T-helper 9 cell (primary cell): ENCODE results near the gene CCDC80.
"Not testable (repeated sequence)": the region's sequence is repeated elsewhere in the genome, so short reads cannot be mapped to it uniquely, and the experiment has no call there.

Source experiments
- DNase-seq: peaks from one replicate; pipeline ENCODE4 v3.0.0-alpha.2; 2020
- total RNA-seq, 2 donors: gene quantifications; one replicate each; lab custom pipeline; 2026; lab: John Stamatoyannopoulos, UW

The CCDC80 gene
- 0 to 0.07 reads per million in 2 donors for total RNA-seq

DNA sequence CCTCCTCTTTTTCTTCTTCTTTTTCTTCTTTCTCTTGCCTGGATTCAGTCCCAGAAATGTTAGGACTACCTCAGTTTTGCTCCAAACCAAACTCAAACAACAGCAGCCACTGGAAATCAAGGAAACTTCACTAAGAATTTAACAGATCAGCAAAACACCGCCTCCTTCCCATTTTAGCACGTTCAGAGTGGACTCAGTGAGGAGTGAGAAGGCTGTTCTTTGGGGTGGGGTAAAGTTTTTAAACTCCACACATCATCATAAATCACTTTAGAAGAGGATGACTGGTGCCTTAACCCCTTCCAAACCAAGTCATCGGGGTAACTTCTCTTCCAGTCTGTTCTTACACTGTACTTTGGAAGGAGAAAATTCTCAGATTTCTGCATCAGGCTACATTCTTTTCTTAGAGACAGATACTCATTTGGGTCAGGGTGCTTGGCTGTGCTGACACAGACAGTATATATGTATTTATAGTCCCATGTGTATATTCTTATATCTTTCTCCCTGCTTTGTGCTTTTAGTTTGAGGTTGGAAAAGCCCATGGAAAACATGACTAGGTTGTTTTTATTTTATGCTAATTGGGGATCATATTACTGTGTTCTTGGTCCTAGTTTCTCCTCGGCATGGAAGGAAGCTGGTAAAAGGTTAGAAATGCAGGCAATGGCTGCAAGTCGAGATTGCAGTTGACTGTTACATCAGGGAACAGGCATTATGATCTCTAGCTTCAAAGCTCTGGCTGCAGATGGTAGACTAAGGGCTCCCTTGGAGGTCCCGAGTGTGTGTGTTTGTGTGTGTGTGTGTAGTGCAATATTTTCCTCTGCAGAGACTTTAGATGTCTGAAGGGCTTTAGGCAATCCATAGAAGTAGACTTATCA, at the start of gene CCDC80:
TSS of gene CCDC80 (minus strand) at position 214 of the 872 bp plus-strand sequence. CDS start 1,238 bp downstream, outside the sequence.
- no peak for DNase-seq

- no peak for DNase-seq
These were observed 49.0 kb upstream of the CCDC80 start for GRCh38 chr3:112689989-112690388.

DNA sequence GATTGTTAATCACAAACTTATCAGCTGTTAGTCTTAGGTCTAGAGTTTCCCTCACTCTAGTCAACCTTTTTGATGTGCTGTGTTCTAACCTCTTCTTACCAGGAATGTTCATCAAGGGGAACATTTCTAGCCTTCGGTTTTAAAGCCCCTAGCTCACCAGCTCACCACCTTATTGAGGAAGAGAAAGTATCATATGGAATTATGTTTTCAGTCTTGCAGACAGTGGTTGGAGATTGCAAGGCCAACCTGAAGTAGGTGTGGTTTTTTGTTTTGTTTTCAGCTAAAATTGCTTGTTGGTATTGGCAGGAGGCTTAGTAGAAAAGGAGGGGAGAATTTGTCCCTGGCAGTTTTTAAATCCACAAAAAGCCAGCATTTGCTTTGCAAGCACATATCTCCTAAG, 48.4 kb upstream of the CCDC80 start:
- DNase-seq, result no peak

GRCh38 chr3:112688819-112689218, 47.9 kb upstream of the CCDC80 start:
- no peak for DNase-seq

GRCh38 chr3:112688085-112688769, 47.3 kb upstream of the CCDC80 start:
- DNase-seq, result no peak

- no peak for DNase-seq
These were observed 46.7 kb upstream of the CCDC80 start for GRCh38 chr3:112687616-112688015.

GRCh38 chr3:112687211-112687610, 46.3 kb upstream of the CCDC80 start:
- no peak for DNase-seq

GRCh38 chr3:112685956-112686799, 45.2 kb upstream of the CCDC80 start:
- no peak for DNase-seq

GRCh38 chr3:112685420-112685819, 44.5 kb upstream of the CCDC80 start:
- no peak for DNase-seq

DNA sequence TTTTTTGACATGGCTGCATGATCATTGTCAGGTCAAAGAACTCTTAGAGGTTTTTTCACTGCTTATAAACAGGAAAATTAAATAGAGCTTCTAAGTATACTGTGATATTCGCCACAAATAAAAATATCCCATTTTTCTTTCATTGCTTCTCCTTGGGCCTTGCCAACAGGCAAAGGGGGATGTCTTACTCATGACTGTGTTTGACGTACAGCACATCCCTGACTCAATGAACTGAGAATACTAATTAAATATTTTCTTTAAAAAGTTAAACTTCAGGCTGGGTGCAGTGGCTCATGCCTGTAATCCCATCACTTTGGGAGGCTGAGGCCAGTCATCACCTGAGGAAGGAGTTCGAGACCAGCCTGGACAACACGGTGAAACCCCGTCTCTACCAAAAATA, 41.4 kb upstream of the CCDC80 start:
- DNase-seq, result no peak

- no peak for DNase-seq
These were observed 40.9 kb upstream of the CCDC80 start for GRCh38 chr3:112681822-112682325.

DNA sequence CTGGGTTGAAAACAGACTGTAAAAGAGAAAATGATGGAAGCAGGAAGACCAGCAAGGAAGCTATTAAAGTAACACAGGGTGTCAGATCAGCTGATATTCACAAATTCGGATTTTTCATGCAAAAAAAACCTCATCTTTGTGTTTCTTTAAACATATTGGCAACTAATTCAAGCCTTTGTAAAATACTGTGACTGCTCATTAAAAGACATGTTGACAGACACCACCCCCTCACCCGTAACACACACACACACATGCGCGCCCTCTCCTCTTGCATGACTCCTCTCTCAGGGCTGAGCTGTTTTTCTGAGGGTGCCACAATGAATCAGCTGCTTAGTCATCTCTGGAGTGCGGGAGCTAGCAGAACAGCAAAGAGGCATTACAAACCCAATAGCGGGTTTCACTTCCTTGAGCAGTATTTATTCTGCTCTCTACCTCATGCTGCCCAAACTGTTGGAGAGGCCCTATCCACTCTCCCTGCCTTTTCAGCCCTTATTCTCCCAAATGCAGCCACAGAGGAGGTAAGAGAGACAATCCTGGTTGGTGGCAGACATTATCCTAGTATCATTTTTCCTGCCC, 35.8 kb upstream of the CCDC80 start:
- peak; percentile 29 for DNase-seq

GRCh38 chr3:112675943-112676535, 35.1 kb upstream of the CCDC80 start:
- no peak for DNase-seq

DNA sequence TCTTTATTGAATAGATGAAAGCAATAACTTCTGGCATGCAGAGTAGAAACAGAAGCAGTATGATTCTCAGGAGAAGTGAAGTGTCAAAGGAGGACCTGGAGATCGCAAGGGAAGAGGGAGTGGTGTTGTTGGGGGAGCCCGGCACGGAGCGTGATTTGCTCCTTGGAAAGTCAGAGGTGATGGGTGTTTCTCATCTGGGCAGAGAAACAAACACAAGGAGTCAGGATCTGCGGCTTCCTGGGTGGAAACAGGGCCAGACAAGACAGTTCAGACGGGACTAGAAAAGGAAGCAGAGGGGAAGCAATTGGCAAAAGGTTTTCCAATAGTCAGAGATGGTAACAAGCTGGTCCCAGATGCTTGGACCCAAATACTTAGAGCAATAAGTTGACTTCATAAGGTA, 34.4 kb upstream of the CCDC80 start:
- no peak for DNase-seq

- no peak for DNase-seq
These were observed 32.0 kb upstream of the CCDC80 start for GRCh38 chr3:112672716-112673541.

- DNase-seq, result no peak
These were observed 31.2 kb upstream of the CCDC80 start for GRCh38 chr3:112671930-112672715.

GRCh38 chr3:112670824-112671223, 29.9 kb upstream of the CCDC80 start:
- DNase-seq, result no peak

DNA sequence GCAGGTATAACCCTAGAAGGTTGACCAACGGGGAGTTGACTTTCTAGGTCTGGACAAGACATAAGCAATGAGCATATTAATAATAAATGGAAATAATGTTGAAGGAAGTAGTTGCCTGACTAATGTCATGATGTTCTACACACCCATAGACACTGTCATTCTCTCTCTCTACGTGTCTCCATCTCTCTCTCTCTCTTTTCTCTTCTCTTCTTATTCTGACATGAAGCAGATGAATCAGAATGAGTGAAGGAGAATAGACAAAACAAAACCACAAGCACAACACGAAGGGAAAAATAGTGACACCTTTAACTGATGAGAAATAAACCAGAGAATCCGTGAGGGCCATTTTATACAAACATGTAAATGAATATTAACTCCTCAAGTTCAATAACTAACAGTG, 26.7 kb upstream of the CCDC80 start:
- no peak for DNase-seq

DNA sequence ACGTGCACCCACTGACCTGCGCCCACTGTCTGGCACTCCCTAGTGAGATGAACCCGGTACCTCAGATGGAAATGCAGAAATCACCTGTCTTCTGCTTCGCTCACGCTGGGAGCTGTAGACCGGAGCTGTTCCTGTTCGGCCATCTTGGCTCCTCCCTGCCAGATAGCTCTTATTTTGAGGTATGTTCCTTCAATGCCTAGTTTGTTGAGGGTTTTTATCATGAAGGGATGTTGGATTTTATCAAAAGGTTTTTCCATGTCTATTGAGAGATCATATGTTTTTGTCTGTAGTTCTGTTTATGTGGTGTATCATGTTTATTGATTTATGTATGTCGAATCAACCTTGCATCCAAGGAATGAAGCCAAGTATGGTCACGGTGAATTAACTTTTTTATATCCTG, 24.1 kb upstream of the CCDC80 start:
- not testable (repeated sequence) for DNase-seq

- no peak for DNase-seq
These were observed 15.1 kb upstream of the CCDC80 start for GRCh38 chr3:112656043-112656442.
